SW480 (cell line): ENCODE results near the gene CLCN5.

Experiments
- DNase-seq: peaks from one replicate; pipeline ENCODE4 v3.0.0-alpha.2; 2016; ENCODE audit warnings: low spot score

The CLCN5 gene

DNA sequence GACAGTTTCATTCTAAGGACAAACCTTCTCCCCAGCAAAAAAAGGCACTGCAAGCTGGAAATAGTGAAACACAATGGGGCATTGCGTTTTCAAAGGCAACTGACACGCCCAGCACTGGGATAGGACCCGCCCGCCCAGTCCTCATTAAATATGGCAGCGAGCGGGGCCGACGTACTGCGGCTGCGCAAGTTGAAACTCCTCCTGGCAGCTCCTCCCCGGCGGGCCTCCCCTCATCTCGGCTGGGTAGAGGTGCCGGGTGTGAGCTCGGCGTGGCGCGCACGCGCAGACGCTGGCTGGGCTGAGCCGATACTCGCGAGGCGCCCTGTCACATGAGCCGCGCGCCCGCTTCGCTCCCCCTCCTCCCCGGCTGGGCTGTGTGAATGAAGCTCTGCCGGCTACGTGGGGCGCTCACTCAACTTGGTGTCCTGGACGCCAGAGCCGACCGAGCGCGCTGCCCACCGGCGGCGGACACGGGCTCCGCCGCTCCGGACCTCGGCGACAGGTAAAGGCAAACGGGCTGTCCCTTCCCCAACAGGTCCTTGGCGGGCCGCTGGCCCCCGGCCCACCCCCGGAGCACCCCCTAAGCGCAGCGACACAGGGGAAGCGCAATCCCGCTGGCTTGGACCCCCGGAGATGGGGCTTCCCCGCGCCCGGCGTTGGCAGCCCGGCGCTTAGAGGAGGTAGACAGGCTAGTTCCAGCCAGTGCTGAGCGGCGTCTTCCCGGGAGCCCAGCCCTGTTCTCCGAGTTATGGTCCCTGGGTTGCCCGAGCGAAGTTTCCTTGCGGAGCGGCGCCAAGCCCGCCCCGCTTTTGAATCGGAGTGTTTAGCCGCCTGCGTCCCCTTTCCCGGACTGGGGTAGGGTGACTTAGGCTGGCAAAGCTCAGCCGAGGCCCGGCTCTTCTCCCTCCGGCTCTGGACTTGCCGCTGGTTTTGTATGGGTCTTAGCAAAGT is at the start of gene CLCN5:
TSS of gene CLCN5 (plus strand) at position 306 of the 951 bp plus-strand sequence. CDS start 2,703 bp downstream, outside the sequence.
- DNase-seq: peak; percentile 93

DNA sequence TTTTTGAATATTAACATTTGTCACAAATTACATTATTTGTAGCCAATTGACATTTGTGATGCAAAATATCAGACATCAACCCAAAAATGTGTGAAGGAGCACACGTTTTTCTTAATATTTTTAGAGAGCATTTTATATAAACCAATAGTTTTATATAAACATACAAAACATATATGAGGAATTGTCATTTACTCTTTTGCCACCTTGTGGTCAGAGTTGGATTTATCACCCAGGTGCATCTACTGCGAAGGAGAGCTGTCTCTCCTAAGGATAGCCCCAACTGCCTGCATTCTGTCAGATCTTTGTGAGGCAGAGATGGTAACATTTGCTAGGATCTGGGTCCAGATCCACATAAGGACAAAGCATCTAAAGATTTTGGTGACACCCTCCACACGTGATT is 45.6 kb upstream of the CLCN5 start:
- DNase-seq: peak; percentile 30

DNA sequence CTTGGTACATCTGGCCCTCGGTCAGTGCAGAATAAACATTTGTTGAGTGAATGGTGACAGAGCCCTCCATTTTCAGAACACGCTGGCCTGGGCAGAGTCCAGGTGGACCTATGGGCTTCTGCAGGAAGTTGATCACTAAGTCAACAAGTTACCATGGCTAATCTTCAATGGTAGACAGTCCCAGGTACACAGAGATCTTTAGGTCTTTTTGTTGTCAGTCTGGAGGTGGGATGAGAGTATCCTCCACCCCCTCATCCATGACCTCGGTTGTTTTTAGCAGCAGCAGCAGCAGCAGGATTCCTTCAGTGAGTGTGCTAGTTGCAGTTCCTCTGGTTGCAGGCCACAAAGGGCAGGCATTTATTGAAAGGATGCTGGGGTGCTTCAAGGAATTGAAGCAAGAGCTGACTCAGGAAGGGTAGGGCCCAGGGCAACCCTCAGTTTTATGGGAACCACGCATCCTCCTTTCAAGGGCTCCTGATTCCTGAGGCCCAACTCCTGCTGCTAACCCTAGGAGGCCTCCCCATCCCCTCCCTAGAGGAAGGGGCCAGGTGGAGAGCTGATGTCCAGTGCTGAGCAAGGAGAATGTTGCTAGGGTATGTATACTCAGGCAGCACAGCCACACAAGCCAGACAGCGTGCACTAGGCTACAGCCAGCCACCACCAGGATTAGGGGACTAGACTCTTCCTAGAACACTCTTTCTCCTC is 44.8 kb upstream of the CLCN5 start:
- DNase-seq: no peak

DNA sequence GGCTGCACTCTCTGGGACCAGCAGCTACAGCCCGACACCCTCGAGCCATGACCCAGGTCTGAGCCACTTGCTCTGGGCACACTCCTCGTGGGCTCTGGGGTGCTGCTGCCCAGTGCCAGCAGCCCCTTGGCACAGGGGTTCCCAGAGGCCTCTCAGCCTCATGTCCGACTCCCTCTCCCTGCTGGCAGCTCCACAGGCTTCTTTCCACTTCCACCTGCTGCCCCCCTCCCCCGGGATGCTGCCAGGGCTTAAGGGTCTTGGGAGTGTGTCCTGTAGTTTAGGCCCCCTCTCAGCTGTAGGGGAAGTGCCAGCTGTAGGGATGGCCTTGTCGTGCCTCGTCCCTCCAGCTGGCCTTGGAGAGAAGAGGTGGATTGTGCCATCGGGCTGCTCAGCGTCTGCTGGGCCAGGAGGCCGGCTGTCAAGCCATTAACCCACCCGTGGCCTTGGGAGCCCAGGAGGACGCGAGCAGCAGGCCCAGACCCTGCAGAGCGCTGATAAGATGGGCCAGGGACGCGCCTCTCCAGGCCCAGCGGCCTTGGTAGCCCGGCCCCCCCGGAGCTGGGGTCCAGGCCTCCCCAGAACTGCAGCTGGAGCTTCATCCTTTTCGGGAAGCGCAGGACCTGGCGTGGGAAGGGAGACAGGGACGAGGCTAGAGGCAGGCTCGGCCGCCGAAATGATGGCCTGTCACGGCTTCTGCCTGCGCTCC is 44.1 kb upstream of the CLCN5 start:
- DNase-seq: no peak

DNA sequence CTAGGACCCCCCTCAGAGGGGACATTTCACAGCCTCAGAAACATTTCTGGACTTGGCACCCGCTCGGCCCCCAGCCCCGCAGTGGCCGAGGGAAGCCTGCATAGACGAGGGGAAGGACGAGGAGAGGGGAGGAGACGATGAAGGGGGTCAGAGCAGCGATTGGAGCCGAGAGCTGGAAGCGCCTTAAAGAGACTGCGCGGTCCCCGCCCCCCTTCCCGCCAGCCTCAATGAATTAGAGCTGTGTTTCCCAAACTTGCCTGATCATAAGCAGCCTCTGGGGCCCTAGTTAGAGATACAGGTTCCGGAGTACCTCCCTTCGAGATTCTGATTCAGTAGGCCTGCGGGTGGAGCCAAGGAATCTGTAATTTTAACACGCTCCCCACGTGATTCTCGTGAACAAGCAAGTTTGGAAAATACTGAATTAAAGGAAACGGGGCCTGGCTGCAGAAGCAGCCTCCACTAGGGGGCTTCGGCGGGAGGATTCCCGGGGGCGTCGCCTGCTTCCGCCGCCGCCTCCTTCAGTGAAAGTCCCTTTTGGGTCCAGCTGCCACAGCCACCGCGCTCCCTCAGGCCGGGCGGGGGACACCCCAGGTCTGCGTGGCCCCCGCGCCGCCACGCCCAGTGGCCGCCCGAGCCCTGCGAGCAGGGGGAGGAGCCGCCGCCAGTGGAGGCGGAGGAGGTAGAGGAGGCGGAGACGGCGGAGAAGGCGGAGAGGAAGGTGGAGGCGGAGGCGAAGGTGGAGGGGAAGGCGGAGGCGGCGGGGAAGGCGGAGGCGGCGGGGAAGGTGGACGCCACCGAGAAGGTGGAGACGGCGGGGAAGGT is 43.4 kb upstream of the CLCN5 start, which contains the start of gene USP27X:
TSS of gene USP27X (plus strand) at position 651 of the 822 bp plus-strand sequence. CDS start 824 bp downstream, outside the sequence.
- DNase-seq: peak; percentile 59

DNA sequence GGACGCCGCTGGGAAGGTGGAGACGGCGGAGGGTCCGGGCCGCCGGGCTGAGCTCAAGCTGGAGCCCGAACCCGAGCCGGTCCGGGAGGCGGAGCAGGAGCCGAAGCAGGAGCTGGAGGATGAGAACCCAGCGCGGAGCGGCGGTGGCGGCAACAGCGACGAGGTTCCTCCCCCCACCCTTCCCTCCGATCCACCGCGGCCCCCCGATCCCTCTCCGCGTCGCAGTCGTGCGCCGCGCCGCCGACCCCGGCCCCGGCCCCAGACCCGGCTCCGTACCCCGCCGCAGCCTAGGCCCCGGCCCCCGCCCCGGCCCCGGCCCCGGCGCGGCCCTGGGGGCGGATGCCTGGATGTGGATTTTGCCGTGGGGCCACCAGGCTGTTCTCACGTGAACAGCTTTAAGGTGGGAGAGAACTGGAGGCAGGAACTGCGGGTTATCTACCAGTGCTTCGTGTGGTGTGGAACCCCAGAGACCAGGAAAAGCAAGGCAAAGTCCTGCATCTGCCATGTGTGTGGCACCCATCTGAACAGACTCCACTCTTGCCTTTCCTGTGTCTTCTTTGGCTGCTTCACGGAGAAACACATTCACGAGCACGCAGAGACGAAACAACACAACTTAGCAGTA is 42.6 kb upstream of the CLCN5 start:
- DNase-seq: peak; percentile 8

DNA sequence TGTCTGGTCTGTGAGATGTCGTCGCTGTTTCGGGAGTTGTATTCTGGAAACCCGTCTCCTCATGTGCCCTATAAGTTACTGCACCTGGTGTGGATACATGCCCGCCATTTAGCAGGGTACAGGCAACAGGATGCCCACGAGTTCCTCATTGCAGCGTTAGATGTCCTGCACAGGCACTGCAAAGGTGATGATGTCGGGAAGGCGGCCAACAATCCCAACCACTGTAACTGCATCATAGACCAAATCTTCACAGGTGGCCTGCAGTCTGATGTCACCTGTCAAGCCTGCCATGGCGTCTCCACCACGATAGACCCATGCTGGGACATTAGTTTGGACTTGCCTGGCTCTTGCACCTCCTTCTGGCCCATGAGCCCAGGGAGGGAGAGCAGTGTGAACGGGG is 41.7 kb upstream of the CLCN5 start:
- no peak for DNase-seq

DNA sequence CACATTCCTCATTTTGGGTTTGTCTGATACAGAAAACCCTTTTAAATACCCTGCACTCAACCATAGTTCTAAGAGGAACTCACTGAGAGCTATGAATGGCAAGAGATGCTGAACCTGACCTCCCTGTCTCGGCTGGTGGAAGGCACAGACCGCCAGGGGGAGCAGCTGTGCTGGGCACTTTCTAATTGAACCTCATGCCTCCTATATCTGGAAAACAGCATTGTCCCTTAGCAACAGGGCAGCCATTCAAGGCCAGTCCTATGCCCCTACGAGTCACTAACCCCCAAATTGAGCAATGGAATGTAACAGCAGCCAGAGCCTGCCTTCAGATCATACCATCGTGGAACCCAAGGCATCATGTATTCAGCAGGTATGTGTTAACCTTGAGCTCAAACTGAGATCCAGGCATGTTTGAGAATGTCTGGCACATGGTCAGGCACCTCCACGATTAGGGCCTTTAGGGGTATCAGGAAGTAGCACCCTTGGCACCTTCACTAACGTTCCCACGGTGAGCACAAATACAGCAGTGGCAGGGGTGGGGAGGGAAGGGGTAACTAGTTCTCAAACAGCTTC is 38.0 kb upstream of the CLCN5 start:
- peak; percentile 54 for DNase-seq

DNA sequence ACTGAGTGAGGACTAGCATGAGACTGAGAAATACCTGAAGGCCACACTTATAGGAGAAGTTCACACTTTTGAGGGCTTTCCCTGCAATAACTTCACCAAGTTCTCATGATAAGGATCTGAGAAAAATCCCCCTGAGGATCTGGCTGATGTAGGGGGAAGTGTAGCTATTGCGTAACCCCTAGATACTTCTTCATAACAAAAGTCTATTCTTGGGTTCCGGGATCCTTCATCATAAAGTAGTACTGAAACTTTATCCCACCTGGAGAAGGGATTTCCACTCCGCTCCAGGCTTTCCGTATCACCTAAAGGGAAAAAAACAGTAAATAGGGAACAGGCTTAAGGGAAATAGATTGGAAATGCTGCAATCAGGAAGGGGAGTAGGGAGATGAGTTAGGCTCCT is 29.9 kb upstream of the CLCN5 start:
- DNase-seq: no peak

DNA sequence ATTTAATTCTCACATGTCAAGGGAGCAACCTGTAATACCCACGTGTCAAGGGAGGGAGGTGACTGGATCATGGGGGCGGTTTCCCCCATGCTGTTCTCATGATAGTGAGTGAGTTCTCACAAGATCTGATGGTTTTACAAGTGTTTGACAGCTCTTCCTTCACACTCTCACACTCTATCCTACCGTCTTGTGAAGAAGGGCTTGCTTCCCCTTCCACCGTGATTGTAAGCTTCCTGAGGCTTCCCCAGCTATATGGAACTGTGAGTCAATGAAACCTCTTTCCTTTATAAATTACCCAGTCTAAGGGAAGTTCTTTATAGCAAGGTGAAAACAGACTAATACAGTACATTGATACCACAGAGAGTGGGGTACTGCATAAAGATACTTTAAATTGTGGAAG is 25.4 kb upstream of the CLCN5 start:
- no peak for DNase-seq

DNA sequence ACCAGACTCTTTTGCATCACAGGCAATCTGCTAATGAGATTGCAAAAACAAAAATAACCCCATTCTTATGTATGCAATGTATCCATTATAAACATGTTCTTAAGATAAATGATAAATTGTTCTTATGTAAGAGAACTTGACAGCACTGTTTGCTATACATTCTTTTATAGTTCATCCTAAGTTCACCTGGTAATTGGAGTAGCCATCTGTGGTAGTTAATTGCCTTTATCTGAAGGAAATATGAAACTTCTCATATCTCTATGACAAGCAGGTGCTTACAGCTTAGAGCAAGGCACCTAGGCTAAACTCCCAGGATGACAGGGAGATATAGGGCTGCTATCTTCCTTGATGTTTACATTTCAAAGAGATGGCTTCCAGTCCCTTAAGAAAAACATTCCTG is 21.3 kb upstream of the CLCN5 start:
- no peak for DNase-seq

DNA sequence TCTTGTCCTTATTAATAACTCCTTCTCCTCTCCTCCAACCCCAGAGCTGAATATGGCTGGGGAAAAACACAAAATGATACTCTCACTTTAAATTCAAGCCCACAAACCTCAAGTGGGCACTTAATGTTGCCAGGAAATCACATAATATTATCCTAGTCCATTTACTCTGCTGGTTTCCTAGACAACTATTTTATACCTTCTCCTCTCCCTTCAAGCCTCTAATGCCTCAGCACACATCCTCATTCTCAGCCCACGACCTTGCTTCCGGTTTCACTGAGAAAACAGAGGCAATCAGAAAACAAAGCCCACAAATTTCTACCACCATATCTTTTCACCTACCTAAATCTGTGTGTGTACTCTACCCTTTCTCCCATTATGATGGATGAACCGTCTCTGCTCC is 12.1 kb upstream of the CLCN5 start:
- DNase-seq: no peak

DNA sequence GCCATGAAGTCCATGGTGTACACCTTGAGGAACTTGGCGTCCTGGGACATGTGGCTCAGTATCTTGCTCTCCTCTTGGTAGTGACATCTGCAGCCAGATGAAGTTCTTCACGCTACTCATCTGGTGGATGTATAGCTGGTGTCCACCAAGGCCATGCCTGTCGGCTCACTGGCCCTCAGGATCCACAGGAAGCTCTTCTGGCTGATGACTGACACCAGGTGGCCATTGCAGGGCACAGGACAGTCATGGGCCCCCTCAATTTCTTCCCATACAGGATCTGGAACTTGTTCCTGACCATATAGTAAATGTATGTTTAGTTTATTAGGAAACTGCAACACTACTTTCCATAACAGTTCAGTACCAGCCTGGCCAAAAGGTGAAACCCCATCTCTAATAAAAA is 10.3 kb upstream of the CLCN5 start:
- DNase-seq: no peak

DNA sequence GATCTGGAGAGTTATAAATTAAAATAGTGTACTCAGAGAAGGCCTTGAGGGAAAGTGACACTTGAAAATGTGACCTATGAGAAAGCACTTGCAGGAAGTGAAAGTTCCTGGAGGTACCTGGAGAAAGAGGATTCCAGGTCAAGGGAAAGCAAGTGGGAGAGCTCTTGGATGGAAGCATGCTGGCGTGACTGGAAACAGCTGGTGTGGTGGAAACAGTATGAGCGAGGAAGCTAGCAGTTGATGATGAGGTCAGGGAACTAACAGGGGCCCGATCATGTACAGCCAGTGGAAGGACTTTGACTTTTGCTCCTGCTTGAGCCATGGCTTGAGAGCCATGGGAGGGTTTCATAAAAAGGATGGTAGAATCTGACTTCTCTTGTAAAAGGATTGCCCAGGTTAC is 9.5 kb upstream of the CLCN5 start:
- DNase-seq: no peak

DNA sequence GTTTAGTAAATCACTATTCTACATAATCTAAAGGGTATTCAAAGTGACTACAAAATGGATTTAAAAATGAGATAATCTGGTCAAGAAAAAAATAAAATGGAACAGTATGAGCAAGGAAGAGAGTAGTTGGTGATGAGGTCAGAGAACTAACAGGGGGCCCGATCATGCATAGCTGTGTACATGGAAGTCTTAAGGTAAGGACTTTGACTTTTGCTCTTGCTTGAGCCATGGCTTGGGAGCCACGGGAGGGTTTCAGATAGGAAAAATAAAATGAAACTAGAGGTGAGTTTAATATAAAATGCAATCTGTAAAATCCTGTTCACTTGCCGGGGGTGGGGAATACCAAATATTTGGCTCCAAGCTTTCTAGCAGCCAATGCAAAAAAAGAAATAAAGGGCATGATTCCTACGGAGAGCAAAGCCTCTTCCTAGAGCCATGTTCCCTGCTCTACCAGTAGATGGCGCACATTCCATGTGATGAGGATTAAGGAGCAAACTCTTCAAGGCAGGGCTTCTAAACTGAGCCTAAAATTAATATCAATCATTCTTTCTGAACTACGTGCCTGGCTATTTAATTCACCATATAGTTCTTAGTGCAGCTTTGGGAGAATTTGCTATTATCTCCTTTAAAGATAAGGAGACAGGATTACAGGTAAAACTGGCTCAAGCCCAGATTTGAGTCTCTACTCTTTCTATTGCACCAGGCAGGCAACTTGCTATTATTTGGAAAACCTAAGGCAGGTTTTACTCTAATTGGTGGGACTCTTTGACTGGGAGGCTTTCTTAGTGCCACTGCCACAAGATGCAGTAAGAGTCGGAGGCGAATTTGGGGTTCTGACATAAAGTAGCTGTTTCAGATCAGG is 6.8 kb upstream of the CLCN5 start:
- DNase-seq: peak; percentile 73

DNA sequence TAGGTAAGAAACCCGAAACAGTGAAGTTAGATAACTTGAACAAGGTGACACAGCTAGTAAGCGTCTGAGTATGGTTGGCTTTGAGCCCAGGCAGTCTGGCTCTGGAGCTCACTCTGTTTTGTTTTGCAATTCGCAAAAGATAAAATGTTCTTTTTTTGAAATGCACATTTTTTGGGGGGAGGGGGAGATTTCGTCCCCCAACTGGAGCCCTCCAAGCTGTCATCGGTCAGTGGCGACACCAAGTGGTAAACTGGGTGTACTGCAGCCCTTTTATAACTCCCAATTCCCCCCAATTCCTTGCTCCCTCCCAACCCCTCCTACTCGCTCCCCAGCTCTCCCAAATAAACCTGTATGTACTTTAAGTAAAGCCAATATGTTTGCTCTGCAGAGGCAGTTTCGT is 2.8 kb upstream of the CLCN5 start:
- DNase-seq: no peak

DNA sequence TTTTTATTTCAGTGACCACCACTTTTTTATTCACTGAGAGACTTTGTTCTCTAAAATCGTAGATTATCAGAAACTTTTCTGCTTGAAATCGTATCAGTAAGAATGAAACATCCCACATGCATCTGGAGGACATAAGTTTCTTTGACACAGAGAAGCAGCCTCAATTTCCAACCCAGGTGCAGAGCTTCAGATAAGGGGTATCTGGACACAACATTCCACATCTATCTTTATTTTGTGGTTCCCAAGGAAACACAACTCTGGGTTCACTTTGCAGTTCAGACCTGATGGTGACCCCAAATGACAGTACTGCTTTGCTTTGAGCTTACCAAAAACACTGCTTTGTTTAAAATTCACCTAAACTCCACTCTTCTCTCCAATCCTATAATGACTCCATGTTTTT is 1.3 kb upstream of the CLCN5 start:
- no peak for DNase-seq

DNA sequence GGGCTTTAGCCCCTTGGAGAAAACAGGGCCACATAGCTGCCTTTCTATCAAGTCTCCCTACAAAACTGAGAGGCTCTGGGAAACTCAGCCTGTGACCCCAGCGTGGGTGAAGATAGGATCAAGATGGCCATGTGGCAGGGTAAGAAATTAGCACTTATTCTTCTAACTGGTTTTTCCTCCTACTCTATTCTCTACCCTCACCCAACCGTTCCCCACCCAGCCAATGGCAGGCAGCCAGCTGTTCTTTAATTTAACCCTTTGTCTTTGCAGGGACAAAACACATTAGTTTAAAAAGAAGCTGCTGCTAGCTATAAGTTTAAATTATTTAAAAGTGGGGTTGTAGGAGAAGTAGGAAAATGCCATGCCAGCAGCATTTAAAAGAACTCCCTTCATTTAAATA is 2.8 kb downstream of the CLCN5 start:
- DNase-seq: no peak

DNA sequence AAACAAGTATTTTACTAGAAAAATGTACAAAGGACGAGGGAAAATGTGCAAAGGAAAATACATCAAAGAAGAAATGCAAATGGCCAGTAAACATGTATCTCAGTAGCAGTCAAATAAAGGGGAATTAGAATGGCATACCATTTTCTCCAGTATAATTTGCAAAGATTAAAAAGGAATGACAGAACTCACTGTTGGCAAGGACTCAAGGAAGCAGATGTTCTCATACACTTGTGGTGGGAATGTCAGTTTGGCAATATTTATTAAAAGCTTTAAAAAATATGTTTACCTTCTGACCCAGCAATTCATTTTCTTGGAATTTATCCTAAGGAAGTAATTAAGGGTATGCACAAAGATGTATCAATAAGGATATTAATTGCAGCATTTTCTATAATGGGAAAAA is 7.6 kb downstream of the CLCN5 start:
- DNase-seq: no peak

DNA sequence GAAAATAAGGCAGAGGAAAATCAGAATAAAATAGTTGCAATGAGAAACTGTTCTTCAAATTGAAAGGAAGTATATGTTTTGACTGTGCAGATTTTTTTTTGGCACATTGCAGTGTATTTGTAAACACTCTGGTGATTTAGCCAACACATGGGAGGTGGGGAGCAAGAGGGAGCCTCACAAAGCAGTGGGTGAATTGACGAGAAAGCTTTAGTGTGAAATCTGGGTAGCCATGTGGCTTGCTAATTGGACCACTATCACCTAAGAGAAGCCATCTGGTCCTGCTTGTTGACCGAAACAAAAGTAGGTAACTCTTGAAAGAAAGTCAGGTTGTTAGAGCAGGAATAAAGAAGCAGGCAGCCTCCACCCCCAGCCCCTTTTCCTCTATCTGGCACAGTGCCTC is 10.4 kb downstream of the CLCN5 start:
- DNase-seq: no peak
